Calu3 (cell line): ENCODE data around the gene EFCAB8. TPM values are rescaled to one million over a fixed set of nuclear protein-coding genes. Genes with fewer than 3 reads are reported as not detected.

Experiments used
- BruUV-seq: library from RNA; stranded (reverse); fragments of 400-500 nt; replicated peaks from 2 replicates; lab custom pipeline; 2021; lab: Mats Ljungman, UMichigan
- CTCF ChIA-PET: fragments of 300-600 bp; sonication (Branson Sonifier 250); formaldehyde crosslinking; loops from one replicate; lab custom pipeline; 2022; ENCODE audit warnings: antibody characterized with exemption; lab: Charles Lee
- DNase-seq: peaks from one replicate; pipeline ENCODE4 v3.0.0; 2022
- H3K27ac Mint-ChIP-seq: one replicate; pipeline ENCODE4 v1.8.0; 2022; ENCODE audit warnings: mixed read lengths; ENCODE audit not compliant: unreplicated experiment
- H3K27me3 Mint-ChIP-seq: one replicate; pipeline ENCODE4 v1.8.0; 2022; ENCODE audit warnings: mixed read lengths; ENCODE audit not compliant: unreplicated experiment
- H3K36me3 Mint-ChIP-seq: one replicate; pipeline ENCODE4 v1.8.0; 2022; ENCODE audit warnings: mild to moderate bottlenecking, moderate library complexity, mixed read lengths; ENCODE audit not compliant: insufficient read depth, unreplicated experiment
- H3K4me1 Mint-ChIP-seq: one replicate; pipeline ENCODE4 v1.8.0; 2022; ENCODE audit warnings: mild to moderate bottlenecking, low read depth, mixed read lengths; ENCODE audit not compliant: unreplicated experiment
- H3K4me3 Mint-ChIP-seq: one replicate; pipeline ENCODE4 v1.8.0; 2022; ENCODE audit warnings: mild to moderate bottlenecking, low read depth, moderate library complexity, mixed read lengths; ENCODE audit not compliant: unreplicated experiment
- H3K9me3 Mint-ChIP-seq: one replicate; pipeline ENCODE4 v1.8.0; 2022; ENCODE audit warnings: low read depth, mixed read lengths; ENCODE audit not compliant: unreplicated experiment
- intact Hi-C: fragments of 100-400 bp; cut with micrococcal nuclease; formaldehyde crosslinking; loops from one replicate; pipeline ENCODE4 v1.10.0; 2022; ENCODE audit not compliant: unreplicated experiment
- total RNA-seq: library from RNA; stranded (reverse); gene quantifications from 2 replicates; pipeline ENCODE4 v1.2.3, GENCODE V29; 2022
- TF ChIP-seq, protein P1 (sequence below): fragments of 200-600 bp; IDR thresholded peaks from one replicate; pipeline ENCODE4 v1.8.0; 2022; ENCODE audit warnings: antibody characterized with exemption; ENCODE audit not compliant: unreplicated experiment

The EFCAB8 gene
- total RNA-seq, 1 experiment from 2014 or later, result 1.1 TPM

DNA sequence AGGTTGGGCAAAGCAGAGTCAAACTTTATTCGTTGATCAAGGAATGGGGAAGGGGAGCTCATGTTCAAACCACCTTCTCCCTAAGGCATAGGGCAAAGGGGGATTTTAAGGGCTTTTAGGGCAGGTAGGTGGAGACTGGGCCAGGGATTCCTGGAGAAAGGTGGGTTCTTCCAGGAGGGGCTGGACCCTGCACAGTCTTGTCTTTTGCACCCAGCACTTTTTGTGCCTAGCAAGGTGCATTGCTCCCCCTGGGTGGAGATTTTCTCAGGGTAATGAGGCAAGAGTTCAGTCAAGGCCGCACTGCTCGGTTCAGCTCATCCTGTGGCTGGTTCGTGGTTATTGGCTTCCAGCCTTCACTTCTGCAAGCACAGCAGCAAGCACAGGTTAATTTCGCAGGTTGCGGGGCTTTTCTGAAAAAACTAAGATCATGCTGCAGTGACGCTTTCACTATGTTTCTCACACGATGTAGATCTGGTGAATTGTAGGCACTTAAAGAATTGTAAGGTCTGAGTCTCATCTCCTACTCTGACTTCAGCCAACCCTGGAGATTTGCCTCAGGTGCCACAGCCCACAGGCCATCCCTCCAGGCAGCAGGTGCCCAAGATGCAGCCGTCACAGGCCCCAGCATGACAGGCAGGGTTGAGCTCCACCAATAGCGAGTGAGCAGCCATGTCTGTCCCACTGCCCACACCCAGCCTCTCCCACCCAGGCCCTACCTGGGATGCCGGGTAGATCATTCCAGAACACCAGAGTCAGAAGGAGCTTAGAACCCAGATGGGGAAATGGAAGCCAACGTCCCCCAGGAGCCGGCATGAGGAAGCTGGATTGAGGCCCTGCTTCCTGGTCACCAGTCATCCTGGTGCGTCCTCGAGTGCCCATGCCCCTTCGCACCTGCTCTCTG is 108.4 kb downstream of the EFCAB8 start:
- Mint-ChIP-seq H3K36me3 (no peaks in the 10 kb centered on the region), H3K27me3 (peaks cover 68% of the 10 kb centered on the region), H3K27ac (no peak overlapping the region), H3K4me1 (no peaks in the 10 kb centered on the region), H3K9me3 (no peaks in the 10 kb centered on the region), H3K4me3 (no peak overlapping the region)
- no peak for DNase-seq
- CTCF ChIA-PET, result interaction anchor here (0.8 to 1.0 kb wide), 2 partner anchors 100 to 114 kb away, joined by 3 to 4 read pairs; no protein-coding TSS in a partner anchor
- TF ChIP-seq, protein P1, sequence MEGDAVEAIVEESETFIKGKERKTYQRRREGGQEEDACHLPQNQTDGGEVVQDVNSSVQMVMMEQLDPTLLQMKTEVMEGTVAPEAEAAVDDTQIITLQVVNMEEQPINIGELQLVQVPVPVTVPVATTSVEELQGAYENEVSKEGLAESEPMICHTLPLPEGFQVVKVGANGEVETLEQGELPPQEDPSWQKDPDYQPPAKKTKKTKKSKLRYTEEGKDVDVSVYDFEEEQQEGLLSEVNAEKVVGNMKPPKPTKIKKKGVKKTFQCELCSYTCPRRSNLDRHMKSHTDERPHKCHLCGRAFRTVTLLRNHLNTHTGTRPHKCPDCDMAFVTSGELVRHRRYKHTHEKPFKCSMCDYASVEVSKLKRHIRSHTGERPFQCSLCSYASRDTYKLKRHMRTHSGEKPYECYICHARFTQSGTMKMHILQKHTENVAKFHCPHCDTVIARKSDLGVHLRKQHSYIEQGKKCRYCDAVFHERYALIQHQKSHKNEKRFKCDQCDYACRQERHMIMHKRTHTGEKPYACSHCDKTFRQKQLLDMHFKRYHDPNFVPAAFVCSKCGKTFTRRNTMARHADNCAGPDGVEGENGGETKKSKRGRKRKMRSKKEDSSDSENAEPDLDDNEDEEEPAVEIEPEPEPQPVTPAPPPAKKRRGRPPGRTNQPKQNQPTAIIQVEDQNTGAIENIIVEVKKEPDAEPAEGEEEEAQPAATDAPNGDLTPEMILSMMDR, result no peak
- no TSS peak for BruUV-seq
- intact Hi-C loops, result no loop called here

DNA sequence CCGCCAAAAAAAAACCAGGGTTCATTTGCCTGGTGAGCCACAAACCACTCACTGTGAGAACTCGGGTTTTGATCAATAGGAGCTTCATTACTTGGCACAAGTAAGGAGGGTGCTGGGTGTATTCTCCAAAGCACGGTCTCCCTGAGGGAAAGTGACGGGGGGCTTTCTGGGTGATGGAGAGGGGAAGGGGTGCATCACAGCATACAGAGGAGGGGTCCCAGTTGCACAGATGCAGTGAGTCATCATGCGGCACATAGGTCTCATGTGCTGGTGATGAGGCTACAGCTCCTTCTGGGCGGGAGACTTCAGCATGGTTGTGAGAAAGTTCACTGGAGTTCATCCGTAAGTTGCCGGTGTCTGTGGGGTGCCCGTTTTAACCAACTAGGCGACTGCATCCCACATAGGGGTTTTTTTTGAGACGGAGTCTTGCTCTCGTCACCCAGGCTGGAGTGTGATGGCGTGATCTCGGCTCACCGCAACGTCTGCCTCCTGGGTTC is 109.3 kb downstream of the EFCAB8 start:
- no peak overlapping the region for H3K4me3 Mint-ChIP-seq
- TF ChIP-seq, protein P1, result no peak
- CTCF ChIA-PET, result interaction anchor here (1.0 kb wide), 1 partner anchor 99 kb away, joined by 3 read pairs; no protein-coding TSS in a partner anchor
- no peak overlapping the region for H3K27ac Mint-ChIP-seq
- BruUV-seq, result no TSS peak
- H3K4me1 Mint-ChIP-seq, result no peaks in the 10 kb centered on the region
- H3K27me3 Mint-ChIP-seq, result peaks cover 59% of the 10 kb centered on the region
- DNase-seq, result no peak
- no peaks in the 10 kb centered on the region for H3K36me3 Mint-ChIP-seq
- intact Hi-C loops, result no loop called here
- no peaks in the 10 kb centered on the region for H3K9me3 Mint-ChIP-seq

DNA sequence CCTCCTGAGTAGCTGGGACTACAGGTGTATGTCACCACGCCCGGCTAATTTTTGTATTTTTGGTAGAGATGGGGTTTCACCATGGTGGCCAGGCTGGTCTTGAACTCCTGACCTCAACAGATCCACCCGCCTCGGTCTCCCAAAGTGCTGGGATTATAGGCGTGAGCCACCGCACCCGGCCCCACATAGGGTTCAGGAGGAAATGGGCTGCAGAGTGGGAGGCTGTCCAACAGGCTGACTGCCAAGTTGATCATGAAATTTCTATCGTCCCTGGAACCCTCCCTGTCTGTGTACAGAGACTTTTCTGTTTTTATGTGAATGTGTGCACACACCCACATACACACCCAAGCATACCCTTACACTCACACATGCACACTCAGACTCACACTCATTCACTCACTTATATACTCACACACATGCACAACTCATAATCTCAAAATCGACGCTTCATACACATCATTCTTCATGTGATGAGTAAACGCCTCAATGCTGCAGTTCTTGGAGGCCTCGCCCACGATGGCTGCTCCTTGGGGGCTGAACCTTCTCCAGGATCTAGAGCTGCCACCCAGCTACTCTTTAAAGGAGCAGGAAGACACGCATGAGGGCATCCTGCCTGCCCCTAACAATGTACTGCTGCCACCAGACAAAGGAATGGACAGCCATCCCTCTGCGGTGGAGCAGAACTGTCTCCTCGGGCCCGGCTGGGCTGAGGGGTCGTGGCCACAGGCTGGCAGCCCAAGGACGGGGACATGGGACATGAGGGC is 109.9 kb downstream of the EFCAB8 start:
- H3K36me3 Mint-ChIP-seq, result no peaks in the 10 kb centered on the region

More for the DNA sequence above, 109.9 kb downstream of the EFCAB8 start:
- BruUV-seq, result no TSS peak
- intact Hi-C loops, result no loop called here
- DNase-seq, result no peak
- H3K27ac Mint-ChIP-seq, result no peak overlapping the region
- no peaks in the 10 kb centered on the region for H3K4me1 Mint-ChIP-seq
- peaks cover 53% of the 10 kb centered on the region for H3K27me3 Mint-ChIP-seq
- no peaks in the 10 kb centered on the region for H3K9me3 Mint-ChIP-seq
- no peak overlapping the region for H3K4me3 Mint-ChIP-seq
- CTCF ChIA-PET, result interaction anchor here (1.0 kb wide), 1 partner anchor 98 kb away, joined by 3 read pairs; no protein-coding TSS in a partner anchor
- TF ChIP-seq, protein P1, result no peak
